ENCODE results near the gene PGAP2. TPM values are rescaled to one million over a fixed set of nuclear protein-coding genes. Genes with fewer than 3 reads are reported as not detected.
A peak's percentile ranks its signal among the peaks of the same experiment; 100 is the strongest.

The PGAP2 gene
- total RNA-seq, 1 experiment from 2014 or later = 37.4 TPM

DNA sequence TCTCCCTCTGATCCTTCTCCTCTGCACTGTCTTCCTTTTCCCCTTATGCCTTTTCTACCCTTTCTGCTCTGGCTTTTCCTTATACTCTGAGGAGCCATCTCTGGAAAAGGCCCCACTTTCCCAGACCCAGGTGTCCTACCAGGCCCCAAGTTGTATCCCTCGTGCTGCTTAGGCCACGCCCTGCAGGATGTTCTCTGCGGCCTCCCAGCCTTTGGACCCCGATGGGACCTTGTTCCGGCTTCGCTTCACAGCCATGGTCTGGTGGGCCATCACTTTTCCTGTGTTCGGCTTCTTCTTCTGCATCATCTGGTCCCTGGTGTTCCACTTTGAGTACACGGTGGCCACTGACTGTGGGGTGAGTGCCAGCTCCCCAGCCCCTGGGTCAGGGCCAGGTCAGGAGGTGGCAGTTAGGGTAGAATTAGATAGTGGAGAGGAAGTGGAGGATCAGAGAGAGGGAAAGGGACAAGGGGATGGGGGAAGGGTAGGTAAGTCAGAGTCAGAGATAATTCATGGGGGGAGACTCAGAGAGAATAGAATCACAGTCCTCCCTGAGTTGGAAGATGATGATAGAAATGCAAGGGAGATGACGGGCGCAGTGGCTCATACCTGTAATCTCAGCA lies 8.9 kb downstream of the PGAP2 start:
- Histone ChIP-seq H2AK5ac (ENCODE audit: insufficient read length, low read length) (no peak overlapping the region), H3K27me3 (ENCODE audit: insufficient read depth, low read length) (no peaks in the 10 kb centered on the region), H4K91ac (ENCODE audit: insufficient read length, low read depth, low read length) (no peak overlapping the region), H3K14ac (ENCODE audit: insufficient read depth, low read length) (no peak overlapping the region), H3K79me2 (ENCODE audit: insufficient read depth, low read length) (no peaks in the 10 kb centered on the region), H4K20me1 (ENCODE audit: control insufficient read depth, insufficient read depth, insufficient read length) (no peaks in the 10 kb centered on the region), H3K9ac (ENCODE audit: extremely low read depth, insufficient read length, low read length) (no peak overlapping the region), H3K79me1 (ENCODE audit: insufficient read depth, low read depth, low read length, poor library complexity, severe bottlenecking) (no peaks in the 10 kb centered on the region), H3K18ac (ENCODE audit: insufficient read length, low read depth, low read length) (no peak overlapping the region), H3K4ac (ENCODE audit: low read depth, low read length) (no peak overlapping the region), H3T11ph (ENCODE audit: low read length) (no peak overlapping the region), H3K4me1 (ENCODE audit: insufficient read depth, low read length) (peaks cover 3% of the 10 kb centered on the region; the same call in 1 of the 2 replicates), H3K27ac (ENCODE audit: insufficient read length, low read depth, low read length) (no peak overlapping the region), H4K5ac (ENCODE audit: insufficient read length, low read depth, low read length) (no peak overlapping the region), H3K23ac (ENCODE audit: insufficient read length, low read depth, low read length) (no peak overlapping the region), H2BK12ac (ENCODE audit: insufficient read length, low read depth, low read length) (no peak overlapping the region), H2BK15ac (ENCODE audit: low read depth, low read length) (no peak overlapping the region), H3K56ac (ENCODE audit: insufficient read length, low read depth, low read length) (no peak overlapping the region), H3K4me2 (ENCODE audit: insufficient read depth, insufficient read length, low read length) (no peak overlapping the region), H2BK5ac (ENCODE audit: insufficient read length, low read length) (no peak overlapping the region), H2AFZ (ENCODE audit: low read length) (no peak overlapping the region), H3K23me2 (ENCODE audit: insufficient read length, low read depth, low read length, poor library complexity, severe bottlenecking) (no peaks in the 10 kb centered on the region), H4K8ac (replicated peaks; ENCODE audit: insufficient read length, low read depth, low read length) (no peak overlapping the region), H2BK20ac (ENCODE audit: low read depth, low read length, poor library complexity, severe bottlenecking) (no peak overlapping the region), H3K9me3 (ENCODE audit: control insufficient read depth, low read depth, low read length) (no peaks in the 10 kb centered on the region), H2BK120ac (ENCODE audit: low read depth, low read length, poor library complexity, severe bottlenecking) (no peak overlapping the region)
- peak overlapping the region in 1 of 3 experiments; percentile 57; a peak in 1 of 7 replicates for H3K27ac Mint-ChIP-seq
- no peaks in the 10 kb centered on the region for H3K9me3 Mint-ChIP-seq
- no peak overlapping the region; a peak in 1 of 5 replicates for H3K4me3 Mint-ChIP-seq
- WGBS (ENCODE audit: extremely low coverage, insufficient read length, low lambda C conversion rate) = no CpG with 5 or more reads among the region's 10 CpGs
- H3K4me1 Mint-ChIP-seq = peaks cover 12 to 15% of the 10 kb centered on the region in 2 experiments
- H3K27me3 Mint-ChIP-seq (ENCODE audit: low read depth) = no peaks in the 10 kb centered on the region
- H3K36me3 Mint-ChIP-seq (ENCODE audit: insufficient read depth in 1 of 3, low read depth in 3 of 3) = peaks cover 0 to 9% (median 3%) of the 10 kb centered on the region in 3 experiments; a peak in 2 of 7 replicates
- no peak for DNase-seq
- no peak for TF ChIP-seq CTCF (conservative IDR thresholded peaks at IDR 0.05)
